CD4-positive, alpha-beta T cell (primary cell): ENCODE results near the gene SLC38A4. TPM values are rescaled to one million over a fixed set of nuclear protein-coding genes. Genes with fewer than 3 reads are reported as not detected.

Source experiments
- ATAC-seq: fragments of 200-7000 bp; cut with Tn5 transposase; one replicate; pipeline ENCODE4 v1.10.0; 2022; ENCODE audit warnings: mild to moderate bottlenecking; ENCODE audit not compliant: poor library complexity
- CTCF ChIA-PET: fragments of 350-600 bp; sonication (Branson Sonifier 250); formaldehyde crosslinking; loops from one replicate; lab custom pipeline; 2021; ENCODE audit warnings: antibody characterized with exemption, inconsistent platforms; lab: Charles Lee
- POLR2A ChIA-PET: fragments of 350-600 bp; sonication (Branson Sonifier 250); formaldehyde crosslinking; loops from one replicate; lab custom pipeline; 2021; ENCODE audit warnings: antibody characterized with exemption, inconsistent platforms; lab: Charles Lee
- DNase-seq, 14 experiments: peaks; one replicate each; pipeline ENCODE4 v3.0.0-alpha.2; 2013 to 2020; ENCODE audit warnings: mixed read lengths in 2 of 14
- H3K27ac ChIP-seq, 2 donors: one replicate each; pipeline versions ENCODE4 v1.5.1 to v1.7.0; 2013; ENCODE audit warnings: low read length in 2 of 2, low read depth in 1 of 2, mild to moderate bottlenecking in 1 of 2
- H3K27me3 ChIP-seq, 2 experiments: 1 replicate in 1 of 2; 2 replicates in 1 of 2; pipeline versions ENCODE4 v1.6.1 to v1.7.0; 2013; ENCODE audit warnings: low read length in 2 of 2, control low read depth in 1 of 2, mild to moderate bottlenecking in 1 of 2, moderate library complexity in 1 of 2; ENCODE audit not compliant: insufficient read depth in 2 of 2, control insufficient read depth in 1 of 2
- H3K36me3 ChIP-seq: one replicate; pipeline ENCODE4 v1.6.1; 2013; ENCODE audit warnings: low read length, control low read depth; ENCODE audit not compliant: insufficient read depth
- H3K4me1 ChIP-seq: one replicate; pipeline ENCODE4 v1.6.1; 2013; ENCODE audit warnings: low read length, control low read depth; ENCODE audit not compliant: insufficient read depth
- H3K4me3 ChIP-seq: one replicate; pipeline ENCODE4 v1.5.1; 2013; ENCODE audit warnings: mild to moderate bottlenecking, low read length, moderate library complexity
- H3K9me3 ChIP-seq, 2 experiments: 1 replicate in 1 of 2; 2 replicates in 1 of 2; pipeline versions ENCODE4 v1.6.1 to v1.7.0; 2013; ENCODE audit warnings: low read length in 2 of 2, mild to moderate bottlenecking in 2 of 2, control low read depth in 1 of 2, moderate library complexity in 1 of 2; ENCODE audit not compliant: control insufficient read depth in 1 of 2, insufficient read depth in 1 of 2
- H3K27ac Mint-ChIP-seq: one replicate; pipeline ENCODE4 v1.8.0; 2020; ENCODE audit warnings: mixed read lengths
- H3K27me3 Mint-ChIP-seq: one replicate; pipeline ENCODE4 v1.8.0; 2021; ENCODE audit warnings: mixed read lengths
- H3K36me3 Mint-ChIP-seq: one replicate; pipeline ENCODE4 v1.8.0; 2021; ENCODE audit warnings: low read depth, mixed read lengths
- H3K4me1 Mint-ChIP-seq: one replicate; pipeline ENCODE4 v1.8.0; 2021; ENCODE audit warnings: low read depth, mixed read lengths
- H3K4me3 Mint-ChIP-seq: one replicate; pipeline ENCODE4 v1.8.0; 2020; ENCODE audit warnings: mild to moderate bottlenecking, mixed read lengths
- H3K9me3 Mint-ChIP-seq: one replicate; pipeline ENCODE4 v1.8.0; 2020; ENCODE audit warnings: mixed read lengths
- intact Hi-C, 2 experiments: fragments of 100-400 bp; cut with DNase I in 1 of 2; cut with micrococcal nuclease in 1 of 2; formaldehyde crosslinking; loops; one replicate each; pipeline versions ENCODE4 v1.15.1 to v1.9.0; 2023 to 2025; cut with DNase I, micrococcal nuclease
- total RNA-seq, 174 experiments: library from RNA in 2 of 174; stranded (reverse) in 2 of 174; gene quantifications; one replicate each; pipeline ENCODE4 v1.2.3 and lab custom pipeline; 2021 to 2026
- TF ChIP-seq, protein P1 (sequence below): fragments of 200-600 bp; IDR thresholded peaks from one replicate; pipeline ENCODE4 v1.8.0; 2022; ENCODE audit warnings: antibody characterized with exemption, mild to moderate bottlenecking

SLC38A4 gene
- total RNA-seq, 2 experiments from 2014 or later: not detected

DNA sequence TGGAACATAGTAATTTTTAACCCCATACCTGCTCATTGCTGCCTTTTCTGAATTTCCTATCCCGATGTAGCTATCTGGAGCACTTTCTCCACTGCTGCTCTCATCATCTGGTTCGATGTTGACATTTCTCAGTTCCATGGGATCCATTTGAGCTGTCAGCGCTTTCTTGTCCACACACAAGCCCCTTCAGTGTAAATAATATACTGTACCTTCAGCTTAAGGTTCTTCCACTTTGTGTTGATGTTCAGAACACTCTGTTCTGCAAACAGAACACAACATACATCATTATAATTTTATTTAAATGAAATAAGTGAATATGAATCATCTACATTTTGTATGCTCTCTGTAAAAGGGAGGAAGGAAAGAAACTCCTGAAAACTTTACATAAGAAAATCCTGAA lies 32.9 kb downstream of the SLC38A4 start:
- CTCF ChIA-PET: no interaction called here
- no peak for DNase-seq
- H3K27ac ChIP-seq: no peak overlapping the region
- H3K4me1 Mint-ChIP-seq: no peaks in the 10 kb centered on the region
- H3K27me3 Mint-ChIP-seq: no peaks in the 10 kb centered on the region
- intact Hi-C loops: no loop called here
- no peak for ATAC-seq
- no peaks in the 10 kb centered on the region for H3K36me3 ChIP-seq
- TF ChIP-seq, protein P1, sequence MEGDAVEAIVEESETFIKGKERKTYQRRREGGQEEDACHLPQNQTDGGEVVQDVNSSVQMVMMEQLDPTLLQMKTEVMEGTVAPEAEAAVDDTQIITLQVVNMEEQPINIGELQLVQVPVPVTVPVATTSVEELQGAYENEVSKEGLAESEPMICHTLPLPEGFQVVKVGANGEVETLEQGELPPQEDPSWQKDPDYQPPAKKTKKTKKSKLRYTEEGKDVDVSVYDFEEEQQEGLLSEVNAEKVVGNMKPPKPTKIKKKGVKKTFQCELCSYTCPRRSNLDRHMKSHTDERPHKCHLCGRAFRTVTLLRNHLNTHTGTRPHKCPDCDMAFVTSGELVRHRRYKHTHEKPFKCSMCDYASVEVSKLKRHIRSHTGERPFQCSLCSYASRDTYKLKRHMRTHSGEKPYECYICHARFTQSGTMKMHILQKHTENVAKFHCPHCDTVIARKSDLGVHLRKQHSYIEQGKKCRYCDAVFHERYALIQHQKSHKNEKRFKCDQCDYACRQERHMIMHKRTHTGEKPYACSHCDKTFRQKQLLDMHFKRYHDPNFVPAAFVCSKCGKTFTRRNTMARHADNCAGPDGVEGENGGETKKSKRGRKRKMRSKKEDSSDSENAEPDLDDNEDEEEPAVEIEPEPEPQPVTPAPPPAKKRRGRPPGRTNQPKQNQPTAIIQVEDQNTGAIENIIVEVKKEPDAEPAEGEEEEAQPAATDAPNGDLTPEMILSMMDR: no peak
- no peaks in the 10 kb centered on the region for H3K9me3 ChIP-seq
- H3K4me3 Mint-ChIP-seq: no peak overlapping the region
- no peak overlapping the region for H3K27ac Mint-ChIP-seq
- H3K36me3 Mint-ChIP-seq: no peaks in the 10 kb centered on the region
- peaks cover 0 to 3% of the 10 kb centered on the region in 2 experiments for H3K27me3 ChIP-seq
- POLR2A ChIA-PET: no interaction called here
- H3K4me3 ChIP-seq: no peak overlapping the region
- H3K4me1 ChIP-seq: no peaks in the 10 kb centered on the region
- H3K9me3 Mint-ChIP-seq: no peaks in the 10 kb centered on the region

DNA sequence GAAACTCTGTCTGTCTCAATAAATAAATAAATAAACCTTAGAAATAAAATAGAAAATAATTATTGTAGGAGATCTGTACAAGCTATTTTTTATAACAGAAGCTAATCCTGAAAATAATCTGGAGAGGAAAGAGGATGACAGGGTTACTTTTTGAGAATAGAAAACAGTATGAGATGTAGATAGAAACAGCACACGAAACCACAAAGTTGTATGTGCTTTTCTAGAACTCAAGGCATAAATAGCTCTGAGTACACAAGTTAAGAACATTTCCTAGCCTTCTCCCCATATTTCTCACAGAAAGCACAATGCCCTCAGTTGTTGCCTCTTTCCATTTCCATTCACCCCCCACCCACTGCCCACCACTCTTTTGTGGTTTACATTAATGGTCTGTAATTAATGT lies 35.7 kb downstream of the SLC38A4 start:
- no peak overlapping the region for H3K27ac Mint-ChIP-seq
- H3K27ac ChIP-seq: no peak overlapping the region
- TF ChIP-seq, protein P1: no peak
- intact Hi-C loops: no loop called here
- no peaks in the 10 kb centered on the region for H3K4me1 Mint-ChIP-seq
- POLR2A ChIA-PET: no interaction called here
- H3K36me3 Mint-ChIP-seq: no peaks in the 10 kb centered on the region
- H3K9me3 ChIP-seq: no peaks in the 10 kb centered on the region
- DNase-seq: no peak
- H3K27me3 Mint-ChIP-seq: no peaks in the 10 kb centered on the region
- ATAC-seq: no peak
- CTCF ChIA-PET: no interaction called here
- no peaks in the 10 kb centered on the region for H3K36me3 ChIP-seq
- H3K4me3 ChIP-seq: no peak overlapping the region
- no peaks in the 10 kb centered on the region for H3K4me1 ChIP-seq
- no peaks in the 10 kb centered on the region for H3K9me3 Mint-ChIP-seq
- H3K4me3 Mint-ChIP-seq: no peak overlapping the region
- no peaks in the 10 kb centered on the region for H3K27me3 ChIP-seq

GRCh38 chr12:46788072-46788887 lies 37.5 kb downstream of the SLC38A4 start:
- H3K4me3 ChIP-seq: no peak overlapping the region
- no peaks in the 10 kb centered on the region for H3K36me3 ChIP-seq
- ATAC-seq (no peak), DNase-seq (no peak)
- ChIA-PET CTCF (no interaction called here), POLR2A (no interaction called here)
- no peaks in the 10 kb centered on the region for H3K4me1 Mint-ChIP-seq
- H3K4me3 Mint-ChIP-seq: no peak overlapping the region
- no peaks in the 10 kb centered on the region for H3K36me3 Mint-ChIP-seq
- intact Hi-C loops: no loop called here
- no peaks in the 10 kb centered on the region for H3K4me1 ChIP-seq
- no peaks in the 10 kb centered on the region for H3K9me3 ChIP-seq
- H3K9me3 Mint-ChIP-seq: no peaks in the 10 kb centered on the region
- TF ChIP-seq, protein P1: no peak
- peaks cover 4% of the 10 kb centered on the region for H3K27me3 Mint-ChIP-seq
- no peak overlapping the region for H3K27ac Mint-ChIP-seq
- H3K27ac ChIP-seq: no peak overlapping the region
- H3K27me3 ChIP-seq: no peaks in the 10 kb centered on the region
